Liver (tissue), 3 donors: ENCODE data around the gene HAUS7.

ENCODE experiments used
- ATF3 ChIP-seq: IDR thresholded peaks from 2 replicates; pipeline ENCODE4 v1.6.1; 2016; ENCODE audit warnings: antibody characterized with exemption
- CTCF ChIP-seq: fragments of 150-350 bp; IDR thresholded peaks from 2 replicates; pipeline ENCODE4 v1.5.1; 2017; ENCODE audit warnings: improper control_type of control experiment, low read depth, low read length; ENCODE audit not compliant: missing input control
- EGR1 ChIP-seq, 2 donors: IDR thresholded peaks; 2 replicates each; pipeline ENCODE4 v1.6.1; 2016 to 2018; ENCODE audit warnings: antibody characterized with exemption in 2 of 2, low read depth in 2 of 2
- GABPA ChIP-seq, 2 donors: IDR thresholded peaks in 1 of 2; conservative IDR thresholded peaks in 1 of 2; 2 replicates each; pipeline ENCODE4 v1.6.1; 2016; ENCODE audit warnings: antibody characterized with exemption in 2 of 2, mild to moderate bottlenecking in 1 of 2, moderate library complexity in 1 of 2
- HNF4G ChIP-seq: IDR thresholded peaks from 2 replicates; pipeline ENCODE4 v1.6.1; 2016; ENCODE audit warnings: antibody characterized with exemption
- JUND ChIP-seq, 2 donors: IDR thresholded peaks; 2 replicates each; pipeline ENCODE4 v1.6.1; 2016; ENCODE audit warnings: antibody characterized with exemption in 2 of 2
- MAX ChIP-seq: IDR thresholded peaks from 2 replicates; pipeline ENCODE4 v1.6.1; 2016; ENCODE audit warnings: antibody characterized with exemption
- RAD21 ChIP-seq, 2 donors: IDR thresholded peaks; 2 replicates each; pipeline ENCODE4 v1.6.1; 2016; ENCODE audit warnings: antibody characterized with exemption in 2 of 2, mild to moderate bottlenecking in 2 of 2
- REST ChIP-seq: IDR thresholded peaks from 2 replicates; pipeline ENCODE4 v1.6.1; 2016; ENCODE audit warnings: antibody characterized with exemption, mild to moderate bottlenecking
- RXRA ChIP-seq, 2 donors: IDR thresholded peaks; 2 replicates each; pipeline ENCODE4 v1.6.1; 2017 to 2018; ENCODE audit warnings: antibody characterized with exemption in 2 of 2, mild to moderate bottlenecking in 1 of 2
- SP1 ChIP-seq: IDR thresholded peaks from 2 replicates; pipeline ENCODE4 v1.6.1; 2018; ENCODE audit warnings: antibody characterized with exemption, mild to moderate bottlenecking
- TAF1 ChIP-seq: conservative IDR thresholded peaks from 2 replicates; pipeline ENCODE4 v1.6.1; 2016; ENCODE audit warnings: antibody characterized with exemption, mild to moderate bottlenecking
- YY1 ChIP-seq: IDR thresholded peaks from 2 replicates; pipeline ENCODE4 v1.6.1; 2016; ENCODE audit warnings: antibody characterized with exemption, mild to moderate bottlenecking
- donor health status: healthy.
- donor health status: healthy.

- no peak for TF ChIP-seq CTCF
- no peak for TF ChIP-seq RXRA (IDR thresholded peaks at IDR 0.05)
- TF ChIP-seq EGR1 (IDR thresholded peaks at IDR 0.05; ENCODE audit: low read depth in 2 of 2): no peak
- no peak for TF ChIP-seq REST
- TF ChIP-seq ATF3: no peak
- no peak for TF ChIP-seq YY1
- no peak for TF ChIP-seq JUND (IDR thresholded peaks at IDR 0.05)
- no peak for TF ChIP-seq RAD21 (IDR thresholded peaks at IDR 0.05)
- TF ChIP-seq MAX: no peak
- TF ChIP-seq TAF1: no peak
- no peak for TF ChIP-seq GABPA (IDR thresholded peaks at IDR 0.05 in 1 of 2, conservative IDR thresholded peaks at IDR 0.05 in 1 of 2)
- TF ChIP-seq SP1: no peak
- no peak for TF ChIP-seq HNF4G
Measured at GRCh38 chrX:153408221-153408721, 62.1 kb downstream of the HAUS7 start.
